NCI-H2171 (cell line): ENCODE results near the gene MAG.

ENCODE experiments used
- DNase-seq: peaks from one replicate; lab custom pipeline; 2025; lab: John Stamatoyannopoulos, UW

Gene MAG

DNA sequence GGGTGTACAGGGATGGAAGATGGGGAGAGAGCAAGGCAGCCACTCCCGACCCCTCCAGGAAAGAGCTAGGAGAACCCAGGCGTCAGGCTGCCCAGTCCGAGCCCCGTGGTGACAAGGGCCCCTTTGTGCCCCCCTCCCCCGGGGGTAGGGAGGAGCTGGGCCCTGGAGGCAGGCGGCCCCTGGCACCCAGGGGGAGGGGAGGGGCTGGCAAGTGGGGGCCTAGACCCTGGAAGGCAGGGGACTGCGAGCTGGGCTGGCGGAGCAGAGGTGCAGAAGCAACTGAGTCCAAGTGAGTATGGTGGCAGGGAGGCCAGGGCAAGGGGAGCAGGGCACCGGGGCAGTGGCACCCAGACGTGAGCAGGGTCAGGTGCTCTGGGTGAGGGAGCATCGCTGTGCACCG is at the start of gene MAG:
TSS of gene MAG (plus strand) at position 246 of the 400 bp plus-strand sequence. CDS start 3,248 bp downstream, outside the sequence.
- DNase-seq: no peak

GRCh38 chr19:35246466-35247092 is 45.4 kb upstream of the MAG start:
- DNase-seq: no peak

DNA sequence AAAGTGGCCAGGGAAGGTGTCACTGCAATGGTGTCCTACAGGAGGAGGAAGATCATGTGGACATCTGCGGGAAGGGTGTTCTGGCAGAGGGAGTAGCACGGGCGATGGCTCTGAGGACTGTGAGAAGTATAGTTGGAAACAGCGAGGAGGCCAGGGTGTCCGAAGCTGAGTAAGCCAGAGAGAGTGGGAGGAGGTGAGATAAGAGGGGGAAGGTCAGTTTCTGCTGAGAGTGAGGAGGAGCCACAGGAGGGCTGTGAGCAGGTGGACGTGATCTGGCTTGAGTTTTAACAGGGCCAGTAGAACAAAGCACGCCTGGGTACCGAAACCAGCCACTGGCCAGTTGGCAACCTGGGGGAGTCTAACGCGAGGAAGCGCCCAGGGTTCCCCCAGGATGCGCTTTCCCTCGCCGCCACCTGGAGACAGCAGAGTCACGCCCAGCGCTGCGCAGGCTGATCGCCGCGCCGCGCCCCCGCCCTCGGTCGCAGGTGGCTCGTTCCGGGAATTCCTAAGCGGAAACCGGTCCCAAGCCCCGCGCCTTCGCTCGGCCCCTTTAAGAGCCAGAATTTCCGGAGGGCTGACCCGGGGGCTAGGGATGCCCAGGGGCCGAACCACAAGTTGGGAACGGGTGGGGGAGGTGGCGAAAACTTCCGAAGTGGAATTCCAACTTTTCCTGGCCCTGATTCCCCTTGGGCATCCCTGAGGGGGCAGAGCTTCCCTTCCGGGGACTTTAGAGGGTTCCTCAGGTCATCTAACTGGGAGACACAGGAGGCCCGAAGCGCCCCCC is 44.2 kb upstream of the MAG start:
- peak; percentile 85 for DNase-seq

- peak; percentile 91 for DNase-seq
Observed at GRCh38 chr19:35248310-35249145, 43.4 kb upstream of the MAG start, which contains the start of gene LSR. Gene LSR (plus strand): TSS chr19:35249002. CDS start chr19:35249023, 21 bp downstream.

- no peak for DNase-seq
Observed at GRCh38 chr19:35249146-35249847, 42.7 kb upstream of the MAG start.

GRCh38 chr19:35249848-35250711 is 41.9 kb upstream of the MAG start:
- no peak for DNase-seq

- DNase-seq: no peak
Observed at GRCh38 chr19:35251456-35251855, 40.5 kb upstream of the MAG start.

GRCh38 chr19:35253316-35254286 is 38.4 kb upstream of the MAG start:
- DNase-seq: no peak

- no peak for DNase-seq
Observed at GRCh38 chr19:35254341-35255297, 37.3 kb upstream of the MAG start.

DNA sequence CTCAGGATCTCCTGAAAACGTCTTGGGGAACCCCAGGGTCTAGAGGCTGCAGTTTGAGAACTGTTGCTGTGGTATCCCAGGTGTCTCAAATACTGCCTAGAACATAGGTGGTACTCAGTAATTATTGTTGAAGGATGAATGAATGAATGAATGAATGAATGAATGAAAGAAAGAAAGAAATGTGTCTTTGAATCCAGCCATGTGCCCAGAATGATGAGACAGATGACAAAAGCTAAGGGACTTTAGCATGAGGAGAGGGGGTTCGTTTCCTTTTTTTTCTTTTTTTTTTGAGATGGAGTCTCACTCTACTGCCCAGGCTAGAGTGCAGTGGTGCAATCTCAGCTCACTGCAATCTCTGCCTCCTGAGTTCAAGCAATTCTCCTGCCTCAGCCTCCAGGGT is 35.4 kb upstream of the MAG start:
- no peak for DNase-seq

- no peak for DNase-seq
Observed at GRCh38 chr19:35257113-35257461, 34.9 kb upstream of the MAG start.

- no peak for DNase-seq
Observed at GRCh38 chr19:35260694-35261304, 31.2 kb upstream of the MAG start.

GRCh38 chr19:35261356-35262100 is 30.4 kb upstream of the MAG start:
- DNase-seq: no peak

DNA sequence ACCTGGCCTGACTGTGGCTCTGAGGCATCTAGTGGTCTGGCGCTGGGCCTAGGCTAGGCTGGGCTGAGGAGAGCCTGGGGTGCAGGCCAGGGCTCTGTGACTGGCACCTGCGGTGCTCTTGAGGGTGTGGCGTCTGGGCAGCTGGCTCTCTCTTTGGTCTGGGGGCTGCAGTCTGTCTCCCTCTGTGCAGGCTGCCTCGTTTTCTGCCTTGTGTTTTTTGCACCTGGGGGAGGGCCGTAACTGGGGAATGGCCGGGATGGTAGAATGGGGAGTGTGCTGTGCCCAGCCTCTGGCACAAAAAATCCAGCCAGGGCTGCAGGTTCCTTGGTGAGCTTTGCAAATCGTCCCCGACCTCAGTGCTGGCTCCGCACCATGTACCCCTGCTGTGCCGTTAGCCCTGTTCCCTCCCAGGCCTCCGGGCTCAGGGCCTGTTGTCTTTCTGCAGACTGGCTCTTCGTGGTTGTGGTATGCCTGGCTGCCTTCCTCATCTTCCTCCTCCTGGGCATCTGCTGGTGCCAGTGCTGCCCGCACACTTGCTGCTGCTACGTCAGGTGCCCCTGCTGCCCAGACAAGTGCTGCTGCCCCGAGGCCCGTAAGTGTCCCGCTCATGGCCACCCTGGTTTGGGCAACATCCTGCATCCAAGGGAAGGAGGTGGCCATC is 29.7 kb upstream of the MAG start:
- DNase-seq: no peak

- no peak for DNase-seq
Observed at GRCh38 chr19:35264268-35265125, 27.5 kb upstream of the MAG start.
